ENCODE data around the gene PAQR8.

DNA sequence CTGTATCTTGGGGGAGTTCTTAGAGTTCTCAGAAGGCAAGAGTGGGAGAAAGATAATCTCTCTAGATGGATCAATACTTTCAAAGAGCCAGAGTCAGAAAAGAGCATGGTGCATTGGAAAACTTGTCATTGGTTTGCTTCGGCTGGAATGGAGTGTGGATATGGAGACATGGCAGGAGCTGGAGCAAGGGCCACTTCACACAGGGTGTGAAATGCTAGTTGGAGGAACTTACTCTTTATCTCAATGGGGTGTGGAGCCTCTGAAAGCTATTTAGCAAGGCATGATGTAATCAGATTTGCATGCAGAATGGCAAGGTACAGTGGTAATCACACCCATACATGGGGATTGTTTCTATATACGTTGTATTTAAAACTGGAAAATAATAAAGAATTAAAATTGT lies 31.5 kb upstream of the PAQR8 start:
- TF ChIP-seq, protein P1, sequence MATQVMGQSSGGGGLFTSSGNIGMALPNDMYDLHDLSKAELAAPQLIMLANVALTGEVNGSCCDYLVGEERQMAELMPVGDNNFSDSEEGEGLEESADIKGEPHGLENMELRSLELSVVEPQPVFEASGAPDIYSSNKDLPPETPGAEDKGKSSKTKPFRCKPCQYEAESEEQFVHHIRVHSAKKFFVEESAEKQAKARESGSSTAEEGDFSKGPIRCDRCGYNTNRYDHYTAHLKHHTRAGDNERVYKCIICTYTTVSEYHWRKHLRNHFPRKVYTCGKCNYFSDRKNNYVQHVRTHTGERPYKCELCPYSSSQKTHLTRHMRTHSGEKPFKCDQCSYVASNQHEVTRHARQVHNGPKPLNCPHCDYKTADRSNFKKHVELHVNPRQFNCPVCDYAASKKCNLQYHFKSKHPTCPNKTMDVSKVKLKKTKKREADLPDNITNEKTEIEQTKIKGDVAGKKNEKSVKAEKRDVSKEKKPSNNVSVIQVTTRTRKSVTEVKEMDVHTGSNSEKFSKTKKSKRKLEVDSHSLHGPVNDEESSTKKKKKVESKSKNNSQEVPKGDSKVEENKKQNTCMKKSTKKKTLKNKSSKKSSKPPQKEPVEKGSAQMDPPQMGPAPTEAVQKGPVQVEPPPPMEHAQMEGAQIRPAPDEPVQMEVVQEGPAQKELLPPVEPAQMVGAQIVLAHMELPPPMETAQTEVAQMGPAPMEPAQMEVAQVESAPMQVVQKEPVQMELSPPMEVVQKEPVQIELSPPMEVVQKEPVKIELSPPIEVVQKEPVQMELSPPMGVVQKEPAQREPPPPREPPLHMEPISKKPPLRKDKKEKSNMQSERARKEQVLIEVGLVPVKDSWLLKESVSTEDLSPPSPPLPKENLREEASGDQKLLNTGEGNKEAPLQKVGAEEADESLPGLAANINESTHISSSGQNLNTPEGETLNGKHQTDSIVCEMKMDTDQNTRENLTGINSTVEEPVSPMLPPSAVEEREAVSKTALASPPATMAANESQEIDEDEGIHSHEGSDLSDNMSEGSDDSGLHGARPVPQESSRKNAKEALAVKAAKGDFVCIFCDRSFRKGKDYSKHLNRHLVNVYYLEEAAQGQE (IDR thresholded peaks at IDR 0.05; ENCODE audit: borderline replicate concordance) = no peak
- TF ChIP-seq POLR2AphosphoS5 (IDR thresholded peaks at IDR 0.05) = no peak
